GM04503 (cell line): Measurements from ENCODE around the gene IL36B.
"Not testable (repeated sequence)": the region's sequence is repeated elsewhere in the genome, so short reads cannot be mapped to it uniquely, and the experiment has no call there.

Experiments used
- DNase-seq: peaks from one replicate; pipeline ENCODE4 v3.0.0-alpha.2; 2012; ENCODE audit warnings: low read depth

The IL36B gene

DNA sequence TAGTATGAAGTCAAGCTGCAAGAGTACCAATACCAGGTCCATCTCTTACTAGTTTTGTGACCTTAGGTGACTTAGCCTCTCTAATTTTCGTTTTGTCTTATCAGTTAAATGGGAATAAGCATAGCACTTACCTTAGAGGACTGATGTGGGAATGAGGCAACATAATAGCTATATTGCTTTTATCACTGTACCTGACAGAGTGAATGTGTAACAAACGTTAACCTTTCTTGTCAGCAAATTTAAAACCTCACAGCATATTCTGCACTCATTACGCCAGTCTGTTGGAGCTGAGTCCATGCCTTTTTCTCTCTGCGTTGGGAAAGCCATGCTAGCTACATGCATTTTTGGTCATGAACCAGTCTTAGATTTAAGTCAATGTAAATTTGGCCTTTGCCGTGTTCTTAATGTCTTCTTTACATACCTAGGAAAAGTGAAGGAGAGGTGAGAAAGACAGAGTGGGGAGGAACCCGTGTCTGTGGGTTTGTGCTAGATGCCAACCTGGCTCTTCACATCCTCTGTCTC lies at the start of gene IL36B:
Gene IL36B, minus strand, starts transcription at position 472 of the 522 bp plus-strand sequence.
- DNase-seq = no peak

DNA sequence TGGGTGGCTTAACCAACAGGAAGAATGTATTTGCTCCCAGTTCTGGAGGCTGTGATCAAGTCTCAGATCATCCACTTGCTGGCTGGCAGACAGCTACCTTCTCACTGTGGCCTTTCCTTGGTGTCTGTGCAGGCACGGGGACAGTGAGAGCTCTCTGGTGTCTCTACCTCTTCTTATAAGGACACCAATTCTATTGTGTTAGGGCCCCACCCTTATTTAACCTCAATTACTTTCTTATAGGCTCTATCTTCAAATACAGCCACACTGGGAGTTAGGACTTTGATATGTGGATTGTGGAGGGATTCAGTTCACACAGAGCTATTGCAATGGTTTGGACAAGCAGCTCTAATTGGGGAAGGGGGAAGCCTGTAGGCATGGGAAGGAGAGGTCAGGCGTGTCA lies 49.5 kb upstream of the IL36B start:
- DNase-seq = no peak

GRCh38 chr2:113098532-113098931 lies 45.9 kb upstream of the IL36B start:
- DNase-seq = no peak

DNA sequence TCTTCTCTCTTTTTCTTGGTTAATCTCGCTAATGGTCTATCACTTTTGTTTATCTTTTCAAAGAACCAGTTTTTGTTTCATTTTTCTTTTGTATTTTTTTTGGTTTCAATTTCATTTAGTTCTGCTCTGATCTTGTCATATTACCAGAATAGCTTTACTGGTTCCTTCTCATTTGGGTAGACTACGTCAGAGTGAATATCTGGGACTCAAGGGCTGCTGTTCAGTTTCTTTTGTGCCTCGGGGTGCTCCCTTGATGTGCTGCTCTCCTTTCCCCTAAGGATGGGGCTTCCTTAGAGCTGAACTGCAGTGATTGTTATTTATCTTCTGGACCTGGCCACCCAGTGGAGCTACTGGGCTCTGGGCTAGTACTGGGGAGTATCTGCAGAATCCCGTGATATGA lies 45.4 kb upstream of the IL36B start:
- DNase-seq = no peak

- not testable (repeated sequence) for DNase-seq
Measured at GRCh38 chr2:113096842-113097618, 44.4 kb upstream of the IL36B start.

DNA sequence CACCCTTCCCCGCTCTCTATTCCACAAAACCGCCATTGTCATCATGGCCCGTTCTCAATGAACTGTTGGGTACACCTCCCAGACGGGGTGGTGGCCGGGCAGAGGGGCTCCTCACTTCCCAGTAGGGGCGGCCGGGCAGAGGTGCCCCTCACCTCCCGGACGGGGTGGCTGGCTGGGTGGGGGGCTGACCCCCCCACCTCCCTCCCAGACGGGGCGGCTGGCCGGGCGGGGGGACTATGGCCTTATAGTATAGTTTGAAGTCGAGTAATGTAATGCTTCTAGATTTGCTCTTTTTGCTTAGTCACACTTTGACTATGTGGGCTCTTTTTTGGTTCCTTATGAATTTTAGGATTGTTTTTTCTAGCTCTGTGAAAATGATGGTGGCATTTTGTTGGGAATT lies 43.6 kb upstream of the IL36B start:
- not testable (repeated sequence) for DNase-seq

DNA sequence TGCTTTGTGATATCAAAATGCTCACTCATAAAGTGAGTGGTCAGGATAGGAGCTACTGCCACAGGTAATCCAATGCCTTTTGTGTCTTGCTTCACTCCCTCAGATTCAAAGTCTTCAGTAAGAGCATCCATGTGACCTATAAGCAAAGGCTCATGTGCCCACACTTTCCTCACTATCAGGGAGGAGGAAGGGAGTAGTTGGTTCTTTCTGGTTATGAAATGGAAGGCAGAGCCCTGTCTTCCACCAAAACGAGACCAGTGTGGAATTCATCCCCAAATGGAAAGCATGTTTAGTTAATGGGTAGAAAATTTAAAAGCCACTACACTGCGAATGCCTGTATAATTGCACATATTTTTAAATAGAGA lies 40.9 kb upstream of the IL36B start:
- no peak for DNase-seq

- no peak for DNase-seq
Measured at GRCh38 chr2:113092864-113093612, 40.4 kb upstream of the IL36B start.

DNA sequence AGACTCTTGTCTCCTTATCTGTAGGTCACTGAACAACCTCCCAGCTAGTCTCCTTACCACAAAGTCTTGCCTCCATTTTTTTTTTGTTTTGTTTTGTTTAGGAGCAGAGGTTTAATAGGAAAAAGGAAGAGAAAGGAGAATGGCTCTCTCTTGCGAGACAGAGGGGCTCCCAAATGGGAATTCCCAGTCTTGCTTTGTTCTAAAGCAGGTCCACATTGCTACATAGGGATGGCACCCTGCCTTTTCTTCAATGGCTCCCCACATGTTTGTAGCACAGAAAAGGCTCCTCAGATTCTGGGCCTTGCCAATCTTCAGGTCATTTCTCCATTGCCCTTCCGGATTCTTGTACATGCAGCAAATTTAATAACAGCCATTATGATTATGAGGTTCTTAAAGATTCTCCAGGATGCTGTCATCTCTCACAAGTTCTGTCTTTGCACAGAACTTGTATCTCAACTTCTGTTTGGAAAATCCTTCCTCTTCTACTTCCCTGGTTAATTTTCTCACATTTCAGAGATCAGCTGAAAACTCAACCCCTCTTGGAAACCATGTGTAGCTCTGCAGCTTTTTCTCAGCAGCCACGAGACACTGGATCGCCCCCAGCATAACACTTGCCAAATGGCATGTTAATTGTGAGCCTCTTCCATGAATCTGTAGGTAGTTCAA lies 38.7 kb upstream of the IL36B start:
- no peak for DNase-seq

DNA sequence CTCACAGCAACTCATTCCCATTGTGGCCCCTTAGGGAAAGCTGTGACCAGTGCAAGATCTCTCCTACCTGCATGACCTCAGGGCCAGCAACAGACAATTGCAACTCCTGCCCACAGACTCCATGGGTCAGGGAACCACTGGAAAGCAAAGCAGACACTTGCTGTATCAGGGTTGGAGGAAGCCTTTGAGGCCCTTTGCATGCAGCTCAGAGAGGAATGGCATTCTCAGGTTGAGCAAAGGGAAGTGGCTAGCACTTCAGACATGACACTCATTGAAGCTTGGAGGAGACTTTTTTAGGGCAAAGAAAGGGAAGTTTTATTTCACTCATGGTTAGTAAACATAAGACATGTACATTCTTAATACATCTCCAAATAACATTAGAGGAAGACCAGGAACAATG lies 37.2 kb upstream of the IL36B start:
- DNase-seq = no peak

DNA sequence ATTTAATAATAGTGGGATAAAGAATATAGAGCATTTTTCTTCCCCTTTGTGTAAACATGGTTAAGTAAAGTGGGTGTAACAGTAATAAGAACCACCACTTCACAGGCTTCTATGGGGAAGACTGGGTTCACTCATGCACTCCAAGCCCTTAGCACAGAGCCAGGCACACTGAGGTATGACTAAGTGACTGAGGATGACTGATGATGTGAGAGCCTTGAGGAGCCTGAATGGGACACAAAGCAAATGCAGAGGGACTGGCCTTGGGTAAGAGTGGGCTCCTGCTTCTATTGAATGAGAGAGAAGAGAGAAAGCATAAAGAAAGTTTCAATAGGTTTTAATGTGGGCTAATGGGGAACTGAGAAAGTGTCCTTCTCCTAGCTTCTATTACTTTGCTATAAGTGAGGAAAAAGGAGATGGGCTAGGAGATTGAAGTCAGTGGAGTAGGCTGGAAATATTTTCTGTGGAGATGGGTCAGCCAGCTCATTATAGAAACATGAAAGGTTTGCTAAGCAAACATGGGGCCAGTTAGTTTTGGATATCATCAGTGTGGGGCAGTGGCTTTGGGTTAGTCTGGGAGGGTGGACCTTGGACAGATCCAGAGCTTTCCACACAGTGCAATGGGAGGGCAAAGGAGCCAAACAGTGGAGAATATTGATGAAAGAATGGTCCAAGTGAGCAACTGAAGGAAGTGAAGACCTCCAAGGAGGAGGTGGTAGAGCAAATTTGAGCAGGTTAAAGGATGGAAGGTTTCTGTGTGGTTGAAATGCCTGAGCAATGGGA lies 35.7 kb upstream of the IL36B start:
- DNase-seq = no peak

- no peak for DNase-seq
Measured at GRCh38 chr2:113085542-113085941, 32.9 kb upstream of the IL36B start.

DNA sequence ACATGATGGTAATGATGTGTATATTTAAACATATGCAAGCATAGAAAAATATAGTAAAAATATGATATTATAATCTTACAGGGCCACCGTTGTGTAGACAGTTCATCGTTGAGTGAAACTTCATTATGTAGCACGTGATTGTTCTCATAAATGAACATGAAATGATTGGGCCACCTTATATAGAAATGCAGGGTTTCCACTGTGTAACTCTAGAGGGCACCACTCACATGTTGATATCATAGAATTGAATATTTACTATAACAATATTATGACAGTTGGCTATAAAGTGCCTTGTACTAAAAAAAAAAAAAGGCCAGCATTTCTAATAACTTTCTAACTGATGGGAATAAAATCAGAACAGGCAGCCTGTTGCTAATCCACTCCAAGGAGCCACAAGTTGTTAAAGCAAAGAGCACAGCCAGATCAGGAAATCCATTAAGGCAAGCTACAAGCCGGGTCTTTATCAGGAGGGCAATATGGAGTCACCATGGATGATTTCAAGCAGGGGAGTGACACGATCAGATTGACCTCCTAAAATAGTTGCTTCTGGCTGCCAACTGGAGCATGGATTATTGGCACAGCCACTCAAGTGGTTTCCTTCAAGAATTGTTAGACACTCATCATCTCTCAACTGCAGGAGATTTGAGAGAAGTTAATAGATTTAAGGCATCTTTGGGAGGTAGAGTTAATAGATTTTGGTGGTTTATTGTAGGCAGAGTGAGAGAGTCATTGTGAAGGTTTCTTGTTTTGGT lies 31.8 kb upstream of the IL36B start:
- DNase-seq = no peak

DNA sequence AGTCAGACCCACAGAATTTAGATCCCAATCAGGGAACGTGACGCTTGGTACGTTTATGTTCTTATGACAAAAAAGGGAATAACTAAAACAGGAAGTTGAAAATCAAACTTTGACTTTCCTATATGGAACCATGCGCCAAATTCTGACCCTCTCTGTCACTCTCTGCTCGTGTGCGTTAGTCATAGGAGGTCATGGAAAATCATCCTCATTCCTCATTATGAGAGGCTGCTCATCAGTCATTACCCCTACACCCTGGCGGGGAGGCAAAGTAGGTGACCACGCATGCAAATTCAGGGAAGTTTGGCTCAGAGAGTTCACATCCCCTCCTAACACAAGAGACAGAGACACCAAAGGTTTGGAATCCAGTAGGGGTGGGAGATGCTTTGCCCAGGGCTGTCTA lies 30.6 kb upstream of the IL36B start:
- DNase-seq = no peak

DNA sequence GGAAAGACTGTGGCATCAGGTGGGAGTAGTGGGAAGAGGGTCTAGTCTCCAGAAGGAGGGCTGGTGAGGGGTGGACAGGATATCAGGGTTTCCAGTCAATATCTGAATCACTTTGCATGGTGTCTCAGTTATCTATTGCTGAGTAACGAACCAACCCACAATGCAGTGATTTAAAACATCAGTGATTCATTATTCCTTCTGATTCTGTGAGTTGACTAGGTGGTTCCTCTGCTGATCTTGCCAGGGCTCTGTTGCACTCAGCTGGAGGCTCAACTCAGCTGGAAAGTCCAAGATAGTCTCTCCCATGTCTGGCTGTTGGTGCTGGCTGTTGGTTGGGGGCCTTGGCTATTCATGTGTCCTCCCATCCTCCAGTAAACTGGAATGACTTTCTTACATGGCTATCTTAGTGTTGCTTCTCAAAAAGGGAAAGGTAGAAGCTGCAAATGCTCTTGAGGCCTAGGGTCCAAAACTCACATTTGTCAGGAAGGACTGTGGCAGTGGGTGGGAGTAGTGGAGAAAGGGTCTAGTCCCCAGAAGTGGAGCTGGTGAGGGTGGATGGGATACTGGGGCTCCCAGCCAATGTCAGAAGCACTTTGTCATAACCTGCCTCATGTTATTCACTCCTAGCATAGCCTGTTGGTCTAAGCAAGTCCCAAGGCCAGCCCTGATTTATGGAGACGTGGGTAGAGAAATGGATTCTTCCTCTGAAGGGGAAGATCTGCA lies 29.0 kb upstream of the IL36B start:
- no peak for DNase-seq

GRCh38 chr2:113080134-113080533 lies 27.5 kb upstream of the IL36B start:
- DNase-seq = no peak

DNA sequence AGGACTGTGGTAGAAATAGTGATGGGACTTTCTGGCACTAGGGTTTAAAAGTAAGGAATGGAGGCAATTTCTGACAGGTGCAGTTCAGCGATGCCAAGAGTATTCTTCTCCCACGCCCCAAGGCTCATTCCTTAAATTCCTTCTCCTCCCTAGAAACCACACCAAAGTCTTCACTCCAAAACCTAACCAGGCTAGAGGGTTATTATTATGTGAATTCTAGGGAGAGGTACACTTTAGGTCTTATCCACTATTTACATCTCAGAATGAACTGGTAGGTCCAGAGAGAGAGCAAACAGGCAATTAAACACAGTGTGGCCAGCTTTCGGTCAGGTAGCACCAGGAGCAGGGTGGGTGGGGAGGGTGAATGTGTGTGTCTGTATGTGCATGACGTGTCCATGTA lies 26.5 kb upstream of the IL36B start:
- DNase-seq = no peak

- DNase-seq = no peak
Measured at GRCh38 chr2:113078350-113078839, 25.7 kb upstream of the IL36B start.

DNA sequence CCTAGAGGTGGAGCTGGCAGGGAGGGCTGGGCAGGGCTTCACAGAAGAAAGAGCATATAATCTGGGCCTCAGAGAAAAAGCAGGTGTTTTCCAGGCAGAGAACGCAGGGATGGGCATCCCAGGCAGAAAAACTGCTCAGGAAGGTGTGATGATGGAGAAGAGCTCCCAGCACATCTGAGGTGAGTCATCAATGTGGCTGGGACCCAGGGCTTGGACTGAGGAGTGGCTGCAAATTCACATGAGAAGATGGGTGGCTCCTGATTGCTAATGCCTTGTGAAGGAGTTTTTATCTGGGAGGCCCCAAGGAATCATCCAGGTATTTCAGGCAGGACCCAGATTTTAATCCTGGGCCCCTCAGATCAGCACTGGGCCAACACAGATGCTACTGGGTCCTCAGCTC lies 25.3 kb upstream of the IL36B start:
- no peak for DNase-seq

GRCh38 chr2:113076954-113077669 lies 24.4 kb upstream of the IL36B start:
- DNase-seq = no peak
